ENCODE results near the gene KCNJ5.

DNA sequence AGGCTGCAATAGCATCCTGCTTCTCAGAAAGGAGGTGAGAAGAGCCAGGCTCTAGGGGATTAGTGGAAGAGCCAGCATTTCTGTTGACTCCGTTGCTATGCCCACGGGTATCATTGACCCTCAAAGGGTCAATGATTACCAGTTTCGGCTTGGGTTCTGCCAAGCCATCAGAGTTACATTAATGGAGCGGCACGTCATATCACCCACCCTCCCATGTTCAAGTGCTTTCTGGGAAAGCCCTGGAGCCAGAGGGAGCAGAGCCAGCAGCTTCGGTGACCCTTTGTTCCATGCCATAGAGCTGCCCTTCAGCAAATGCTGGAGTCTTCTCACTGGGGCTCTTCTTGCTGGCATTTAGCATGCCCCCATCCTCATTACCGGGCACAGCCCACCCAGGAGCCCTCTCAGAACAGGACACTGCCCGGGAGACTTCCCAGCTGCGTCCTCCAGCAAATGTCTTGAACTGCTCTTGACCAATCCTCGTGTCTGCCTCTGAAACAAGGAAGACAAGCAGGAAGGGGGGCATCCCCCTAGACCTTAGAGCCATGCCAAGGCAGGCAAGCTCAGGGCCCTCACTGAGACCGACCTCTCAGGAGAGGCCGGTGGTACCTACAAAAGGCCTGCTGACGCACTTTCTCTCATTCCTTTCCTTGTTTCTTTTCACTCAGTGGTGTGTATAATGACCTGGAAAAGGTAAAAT, 38.7 kb upstream of the KCNJ5 start:
- TF ChIP-seq CTCF (optimal IDR thresholded peaks at IDR 0.05 in 1 of 3, IDR thresholded peaks at IDR 0.05 in 1 of 3, conservative IDR thresholded peaks at IDR 0.05 in 1 of 3; ENCODE audit: extremely low read depth in 1 of 3, insufficient read depth in 2 of 3, low read length in 3 of 3) (no peak), EZH2 (IDR thresholded peaks at IDR 0.05; ENCODE audit: low read length) (no peak)
